ENCODE measurements around the gene TMEM174.

DNA sequence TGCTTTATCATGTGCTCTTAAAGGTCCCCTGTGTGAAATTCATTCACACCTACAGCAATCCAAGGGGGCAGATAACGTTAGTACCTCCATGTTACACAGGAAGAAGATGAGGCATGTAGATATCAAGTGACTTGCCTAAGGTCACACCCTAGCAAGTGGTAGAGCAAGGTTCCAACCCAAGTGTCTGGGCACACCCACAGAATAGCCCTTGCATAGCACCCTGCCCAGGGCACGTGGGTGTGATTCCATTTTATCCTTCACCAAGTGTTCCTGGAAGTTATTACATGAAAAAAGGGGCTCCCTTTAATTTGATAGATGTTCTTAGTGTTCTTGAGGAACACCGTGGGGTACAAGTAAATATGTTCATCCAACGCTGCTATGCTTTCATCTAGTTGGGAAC lies 47.7 kb upstream of the TMEM174 start:
- TF ChIP-seq, protein P1, sequence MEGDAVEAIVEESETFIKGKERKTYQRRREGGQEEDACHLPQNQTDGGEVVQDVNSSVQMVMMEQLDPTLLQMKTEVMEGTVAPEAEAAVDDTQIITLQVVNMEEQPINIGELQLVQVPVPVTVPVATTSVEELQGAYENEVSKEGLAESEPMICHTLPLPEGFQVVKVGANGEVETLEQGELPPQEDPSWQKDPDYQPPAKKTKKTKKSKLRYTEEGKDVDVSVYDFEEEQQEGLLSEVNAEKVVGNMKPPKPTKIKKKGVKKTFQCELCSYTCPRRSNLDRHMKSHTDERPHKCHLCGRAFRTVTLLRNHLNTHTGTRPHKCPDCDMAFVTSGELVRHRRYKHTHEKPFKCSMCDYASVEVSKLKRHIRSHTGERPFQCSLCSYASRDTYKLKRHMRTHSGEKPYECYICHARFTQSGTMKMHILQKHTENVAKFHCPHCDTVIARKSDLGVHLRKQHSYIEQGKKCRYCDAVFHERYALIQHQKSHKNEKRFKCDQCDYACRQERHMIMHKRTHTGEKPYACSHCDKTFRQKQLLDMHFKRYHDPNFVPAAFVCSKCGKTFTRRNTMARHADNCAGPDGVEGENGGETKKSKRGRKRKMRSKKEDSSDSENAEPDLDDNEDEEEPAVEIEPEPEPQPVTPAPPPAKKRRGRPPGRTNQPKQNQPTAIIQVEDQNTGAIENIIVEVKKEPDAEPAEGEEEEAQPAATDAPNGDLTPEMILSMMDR (conservative IDR thresholded peaks at IDR 0.05), result no peak
- no peak for TF ChIP-seq ZFX (IDR thresholded peaks at IDR 0.05)

Data from C4-2B (cell line).